HG03571 (cell line): ENCODE measurements around the gene PMPCA.

Experiments
- ATAC-seq: cut with Tn5 transposase; IDR thresholded peaks from one replicate; pipeline ENCODE4 v1.9.1; 2021; ENCODE audit not compliant: unreplicated experiment

PMPCA gene

DNA sequence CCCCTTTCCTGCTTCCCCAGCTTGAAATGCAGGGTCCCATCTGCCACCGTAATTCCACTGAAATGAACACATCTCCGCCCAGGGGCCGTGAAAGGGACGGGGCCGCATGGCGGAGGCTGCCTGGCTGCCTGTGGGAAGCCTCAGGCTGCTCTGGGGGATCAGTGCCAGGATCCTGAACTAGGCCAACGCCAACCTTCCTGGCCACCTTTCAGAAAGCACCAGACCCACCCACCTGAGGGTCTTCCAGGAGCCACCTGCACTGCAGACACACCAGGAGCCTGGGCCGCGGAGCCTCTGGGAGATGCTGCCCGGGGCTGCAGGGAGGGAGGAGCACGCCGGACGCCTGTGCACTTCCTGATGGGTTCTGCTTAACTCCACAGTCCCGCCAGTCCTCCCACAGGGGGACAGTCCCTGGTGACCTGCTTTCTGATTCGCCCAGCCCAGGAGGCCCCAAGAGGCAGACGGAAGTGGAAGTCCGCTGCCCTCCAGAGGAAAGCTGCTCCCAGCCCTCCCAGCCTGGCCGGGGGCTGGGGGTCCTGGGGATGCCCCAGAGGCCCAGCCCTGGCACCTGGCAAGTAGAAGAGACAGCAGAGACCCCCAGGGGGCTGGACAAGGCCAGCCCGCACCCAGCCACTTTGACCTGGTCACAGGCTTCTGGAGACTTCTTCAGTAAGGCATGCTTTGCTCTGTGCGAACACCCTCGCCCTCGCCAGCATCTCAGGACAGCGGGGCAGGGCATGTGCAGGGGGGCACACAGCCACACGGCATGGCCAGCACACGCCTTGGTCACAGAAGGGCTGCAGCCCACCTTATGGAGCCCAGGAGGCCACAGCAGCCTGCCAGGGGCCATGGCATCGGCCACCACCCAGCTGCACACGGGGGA is 36.9 kb upstream of the PMPCA start, which contains the start of gene CARD9:
Gene CARD9, minus strand, starts transcription at position 370 of the 883 bp plus-strand sequence. CDS start 1,591 bp downstream, outside the sequence.
- ATAC-seq: no peak

DNA sequence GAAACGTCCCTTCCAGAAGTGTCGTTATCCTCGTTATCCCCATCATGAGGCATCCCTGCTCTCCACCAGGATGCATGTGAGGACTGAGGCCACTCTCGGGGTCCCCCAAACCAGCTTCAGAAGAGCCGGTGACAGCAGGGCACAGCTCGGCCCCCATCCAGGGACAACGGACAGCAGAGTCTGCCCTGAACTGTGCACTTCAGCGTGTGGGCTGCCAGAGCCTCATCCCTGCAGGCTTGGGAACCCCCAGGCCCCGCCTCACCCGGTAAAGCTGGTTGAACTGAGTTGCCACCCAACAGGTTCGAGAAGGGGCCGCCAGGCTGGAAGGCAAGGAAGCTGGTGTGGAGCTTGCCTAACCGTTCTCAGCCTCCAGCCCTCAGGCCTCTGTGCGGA is 36.3 kb upstream of the PMPCA start:
- ATAC-seq: no peak

DNA sequence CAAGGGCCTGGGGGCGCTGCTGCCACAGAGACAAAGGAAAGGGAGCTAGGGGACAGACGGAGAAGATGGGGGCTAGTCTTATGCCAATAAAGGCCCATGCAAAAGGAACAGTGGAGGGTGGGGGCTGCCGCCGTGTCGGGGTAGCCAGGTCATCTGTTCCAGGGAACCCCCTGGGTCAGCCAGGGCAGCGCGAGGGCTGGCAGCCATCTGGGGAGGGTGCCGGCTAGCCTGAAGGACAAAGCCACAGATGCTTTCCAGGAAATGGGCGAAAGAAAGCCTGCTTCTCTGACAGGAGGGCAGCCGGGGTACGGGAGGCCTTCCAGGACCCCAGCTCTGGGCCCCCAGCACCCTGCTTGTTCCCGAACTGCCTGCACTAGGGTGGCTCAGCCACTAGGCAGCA is 35.4 kb upstream of the PMPCA start:
- ATAC-seq: no peak

DNA sequence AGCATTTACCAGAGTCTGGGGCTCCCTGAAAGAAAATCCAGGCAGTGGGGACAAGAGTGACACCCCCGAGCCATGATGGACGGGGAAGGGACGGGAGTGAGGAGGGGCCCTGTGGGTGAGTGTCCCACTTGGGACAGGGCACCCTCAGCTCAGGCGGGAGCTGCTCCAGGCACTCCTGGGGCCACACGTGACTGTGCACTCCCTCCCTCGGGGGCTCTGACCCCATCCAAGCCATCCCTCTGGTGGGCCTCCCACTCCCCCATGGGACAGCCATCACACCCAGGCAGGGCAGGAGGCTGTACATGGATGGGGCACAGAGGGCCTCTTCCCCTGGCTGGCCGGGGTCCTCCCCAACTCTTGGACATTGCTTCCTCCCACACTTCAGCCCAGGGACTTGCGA is 34.0 kb upstream of the PMPCA start:
- no peak for ATAC-seq

DNA sequence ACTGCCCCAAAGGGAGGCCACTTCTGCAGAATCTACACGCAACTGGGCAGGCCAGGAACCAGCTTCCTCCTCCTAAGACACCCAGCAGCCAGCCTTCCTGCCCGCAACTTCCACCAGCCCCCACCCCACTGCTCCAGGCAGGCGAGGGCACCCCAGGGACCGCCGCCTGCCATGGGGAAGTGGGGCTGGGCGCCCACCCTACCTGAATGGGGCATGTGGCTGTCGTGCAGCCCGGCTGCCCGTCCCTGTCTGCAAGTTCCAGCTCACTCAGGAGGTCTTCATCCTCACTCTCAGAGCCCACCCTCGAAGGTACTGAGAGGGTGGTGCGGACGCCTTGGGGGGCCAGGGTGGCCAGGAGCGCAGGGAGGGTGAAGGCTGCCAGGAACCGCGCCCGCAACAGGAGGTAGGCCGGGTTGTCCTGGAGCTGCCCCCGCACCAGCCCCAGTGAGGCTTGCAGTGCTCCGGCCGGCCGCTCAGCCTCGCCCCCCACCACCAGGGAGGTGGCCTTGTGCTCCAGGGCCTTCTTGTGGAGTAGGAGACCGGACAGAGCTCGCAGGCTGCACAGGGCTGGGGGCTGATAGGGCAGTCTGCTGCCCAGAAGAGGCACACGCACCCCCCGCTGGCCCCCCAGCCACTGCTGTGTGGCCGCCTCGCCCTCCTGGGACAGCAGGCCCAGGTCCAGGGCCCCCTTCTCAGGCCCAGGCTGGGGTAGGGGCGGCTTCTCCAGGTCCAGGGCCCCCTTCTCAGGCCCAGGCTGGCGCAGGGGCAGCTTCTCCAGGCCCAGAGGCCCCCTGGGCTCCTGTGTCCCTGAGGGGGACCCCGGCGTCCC is 32.9 kb upstream of the PMPCA start:
- ATAC-seq: no peak

DNA sequence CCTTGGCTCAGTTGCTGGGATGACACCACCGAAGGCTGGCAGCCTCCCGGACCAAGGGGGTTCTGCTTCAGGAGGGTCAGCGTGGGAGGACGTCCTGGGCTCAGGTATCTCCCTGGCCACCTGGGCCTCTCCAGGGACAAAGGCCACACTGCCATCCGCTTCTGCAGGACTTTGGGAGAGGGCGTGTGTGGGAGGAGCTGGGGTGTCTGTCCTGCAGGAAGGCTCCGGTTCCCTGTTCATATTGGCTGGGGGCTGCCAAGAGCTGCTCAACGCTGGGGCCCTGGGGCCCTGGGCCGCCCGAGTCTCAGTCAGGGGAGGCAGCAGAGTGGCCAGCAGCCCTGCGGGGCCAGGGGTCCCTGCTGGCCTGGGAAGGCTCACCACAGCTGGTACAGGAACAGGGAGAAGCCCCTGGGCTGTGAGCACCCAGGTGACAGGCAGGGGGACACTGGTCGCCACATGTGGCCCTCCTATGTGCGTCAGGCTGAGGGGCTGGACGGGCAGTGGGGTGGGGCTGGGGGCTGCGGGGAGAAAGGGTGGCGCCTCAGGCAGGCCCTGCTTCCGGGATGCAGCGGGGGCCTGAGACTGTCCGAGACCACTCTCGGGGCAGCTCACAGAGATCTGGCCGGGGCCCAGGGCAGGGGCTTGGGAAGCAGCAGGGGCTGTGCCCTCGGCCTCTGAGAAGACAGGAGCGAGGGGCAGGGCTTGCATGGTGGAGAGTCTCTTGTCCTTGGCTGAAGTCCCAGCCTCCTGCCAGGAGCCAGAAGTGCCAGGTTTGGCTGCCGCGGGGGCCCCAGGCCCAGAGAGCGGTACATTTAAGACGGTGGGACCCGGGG is 32.1 kb upstream of the PMPCA start:
- no peak for ATAC-seq

DNA sequence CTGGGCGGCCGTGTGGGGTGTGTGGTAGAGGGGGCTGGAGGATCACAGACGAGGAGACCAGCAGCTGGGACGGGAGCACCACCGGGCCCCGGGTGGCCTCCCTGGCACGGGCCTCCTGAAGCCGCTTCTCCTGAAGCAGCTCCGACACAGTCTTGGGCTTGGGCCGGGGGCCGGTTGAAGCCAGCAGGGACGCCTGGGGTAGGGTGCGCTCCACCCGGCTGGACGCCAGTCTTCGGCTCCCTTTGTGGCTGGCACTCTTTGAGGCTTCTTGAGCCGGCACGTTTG is 31.5 kb upstream of the PMPCA start:
- no peak for ATAC-seq

DNA sequence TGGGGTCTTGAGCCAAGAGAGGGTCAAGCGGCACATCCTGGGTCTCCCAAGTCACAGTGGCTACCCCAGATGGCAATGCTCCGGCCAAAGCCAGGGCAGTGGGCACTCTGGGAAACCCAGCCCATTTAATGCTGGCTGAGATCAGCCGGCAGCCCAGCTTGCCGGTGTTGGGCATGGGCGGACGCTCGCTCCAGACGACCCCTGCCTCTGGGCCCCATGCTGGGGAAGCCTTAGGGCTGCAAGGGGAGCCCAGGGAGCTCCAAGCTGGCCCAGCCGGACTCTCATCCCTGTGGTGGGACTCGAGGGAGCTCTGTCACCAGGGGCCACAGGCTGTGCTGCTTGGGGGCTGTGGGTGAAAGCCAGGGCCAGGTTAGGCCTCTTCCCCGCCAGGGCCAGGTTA is 31.1 kb upstream of the PMPCA start:
- ATAC-seq: no peak

DNA sequence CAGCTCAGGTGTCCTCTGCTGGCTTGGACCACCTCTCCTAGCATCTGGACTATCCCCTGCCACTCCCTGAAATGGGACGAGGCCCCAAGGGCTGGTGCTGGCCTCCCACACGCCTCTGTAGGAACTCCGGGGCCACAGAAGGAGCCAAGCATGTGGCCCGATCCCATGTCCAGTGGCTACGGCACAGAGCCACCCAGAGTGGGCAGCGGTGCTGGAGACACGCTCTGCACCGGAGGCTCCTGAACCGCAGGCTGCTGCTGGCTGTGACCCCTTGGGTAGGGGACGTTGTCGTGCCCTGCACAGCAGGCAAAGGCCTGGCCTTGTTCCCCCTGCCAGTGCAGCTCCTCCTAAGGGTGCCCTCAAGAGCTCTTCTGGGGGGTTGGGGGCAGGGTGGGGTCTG is 30.6 kb upstream of the PMPCA start:
- ATAC-seq: no peak

DNA sequence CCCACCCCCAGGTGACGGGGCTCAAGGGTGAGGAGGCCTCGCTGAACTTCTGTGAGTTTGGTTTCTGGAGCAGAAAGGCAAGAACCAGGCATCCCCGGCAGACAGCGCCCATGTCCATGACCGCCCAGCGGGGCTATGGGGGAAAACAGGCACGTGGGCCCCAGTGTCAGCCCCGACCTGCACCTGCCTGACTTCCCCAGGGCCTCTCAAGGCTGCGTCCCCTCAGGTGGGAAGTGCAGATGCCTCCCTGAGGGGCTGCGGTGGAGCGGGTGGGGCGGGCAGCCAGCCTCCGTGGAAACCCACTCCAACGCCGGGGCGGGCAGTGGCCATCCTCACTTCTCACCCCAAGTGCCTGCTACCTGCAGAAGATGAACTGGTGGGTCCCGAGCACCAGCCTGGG is 30.1 kb upstream of the PMPCA start:
- no peak for ATAC-seq

DNA sequence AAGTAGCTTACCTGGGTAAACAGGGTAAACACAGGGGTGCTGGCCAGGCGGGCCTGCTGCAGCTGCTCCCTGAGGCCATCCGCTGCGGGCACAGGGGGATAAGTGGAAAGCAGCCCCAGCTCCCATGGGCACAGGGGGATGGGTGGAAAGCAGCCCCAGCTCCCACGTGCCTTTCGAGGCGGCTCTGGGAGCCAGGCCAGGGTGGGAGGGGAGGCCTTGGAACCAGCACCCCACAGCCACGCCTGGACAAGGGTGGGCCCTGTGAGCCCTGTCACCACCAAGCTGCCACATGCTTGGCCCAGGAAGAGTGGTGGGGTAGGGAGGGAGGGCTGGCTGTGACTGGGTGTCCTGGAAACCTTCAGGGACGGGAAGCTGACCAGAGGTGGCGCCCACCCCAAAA is 29.1 kb upstream of the PMPCA start:
- ATAC-seq: no peak

DNA sequence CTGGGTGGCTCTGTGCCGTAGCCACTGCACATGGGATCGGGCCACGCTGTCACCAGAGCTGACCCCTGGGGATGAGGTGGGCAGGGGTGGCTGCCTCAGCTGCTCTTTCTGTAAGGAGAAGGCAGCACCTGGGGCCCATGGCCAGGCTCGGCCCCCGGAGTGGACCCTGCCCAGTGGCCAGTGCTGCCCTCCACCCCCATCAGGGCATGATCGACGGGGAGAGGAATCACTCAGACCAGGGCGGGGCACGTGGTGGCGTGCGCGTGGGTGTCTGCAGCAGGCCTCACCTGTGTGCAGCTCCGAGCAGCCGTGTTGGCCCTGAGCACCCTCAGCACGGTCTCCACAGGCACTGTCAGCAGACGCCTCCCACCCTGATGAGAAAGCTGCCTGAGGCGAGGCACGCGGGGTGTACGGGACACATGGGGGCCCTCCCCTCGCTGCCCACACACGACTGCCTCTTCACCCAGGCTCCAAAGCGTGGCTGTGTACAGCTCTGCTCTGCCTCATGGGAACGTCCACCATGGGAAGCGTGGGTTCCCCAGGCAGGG is 28.4 kb upstream of the PMPCA start:
- ATAC-seq: no peak

DNA sequence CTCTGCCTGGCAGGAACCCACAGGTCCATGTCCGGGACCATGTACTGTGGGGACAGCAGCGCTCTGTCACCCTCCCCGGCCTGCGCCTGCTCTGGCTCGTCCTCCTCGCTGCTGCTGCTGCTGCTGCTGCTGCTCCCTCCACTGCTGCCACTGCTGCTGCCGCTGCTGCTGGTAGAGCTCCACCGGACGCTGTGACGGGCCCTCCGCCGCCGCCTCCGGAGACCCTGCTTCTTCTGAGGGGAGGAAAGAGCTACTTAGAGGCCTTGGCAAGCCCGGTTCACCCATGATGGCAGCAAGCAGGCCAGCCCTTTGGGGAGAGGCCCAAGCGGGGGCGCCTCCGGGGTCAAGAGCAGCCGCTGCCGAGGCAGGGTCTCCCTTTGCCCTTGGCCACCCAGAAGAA is 27.0 kb upstream of the PMPCA start:
- no peak for ATAC-seq

DNA sequence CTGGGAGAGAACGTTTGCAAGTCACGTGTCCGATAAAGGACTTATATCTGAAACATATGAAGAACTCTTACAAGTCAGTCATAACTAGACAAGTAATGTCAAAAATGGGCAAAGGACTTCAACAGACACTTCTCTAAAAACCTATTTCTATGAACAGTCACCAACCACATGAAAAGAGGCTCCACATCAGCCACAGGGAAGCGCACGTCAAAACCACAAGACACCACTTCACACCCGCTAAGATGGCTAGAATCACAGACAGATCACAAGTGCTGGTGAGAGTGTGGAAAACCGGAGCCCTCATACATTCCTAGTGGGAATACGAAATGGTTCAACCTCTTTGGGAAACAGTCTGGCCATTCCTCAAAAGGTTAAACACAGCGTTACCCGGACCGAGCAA is 25.4 kb upstream of the PMPCA start:
- ATAC-seq: no peak

DNA sequence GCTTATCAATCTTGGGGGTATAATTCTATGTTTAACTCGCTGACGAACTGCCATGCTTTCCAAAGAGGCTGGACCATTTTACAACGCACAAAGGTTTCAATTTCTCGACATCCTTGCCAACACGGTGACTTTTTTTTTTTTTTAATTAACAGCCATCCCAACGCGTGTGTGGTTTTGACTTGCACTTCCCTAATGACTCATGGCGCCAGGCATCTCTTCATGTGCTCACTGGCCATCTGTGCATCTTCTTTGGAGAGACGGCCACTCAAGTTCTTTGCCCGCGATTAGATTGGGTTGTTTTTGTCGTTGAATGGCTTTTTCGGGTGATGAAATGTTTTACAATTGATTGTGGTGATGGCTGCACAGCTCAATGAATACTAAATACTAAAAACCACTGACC is 24.4 kb upstream of the PMPCA start:
- ATAC-seq: no peak

DNA sequence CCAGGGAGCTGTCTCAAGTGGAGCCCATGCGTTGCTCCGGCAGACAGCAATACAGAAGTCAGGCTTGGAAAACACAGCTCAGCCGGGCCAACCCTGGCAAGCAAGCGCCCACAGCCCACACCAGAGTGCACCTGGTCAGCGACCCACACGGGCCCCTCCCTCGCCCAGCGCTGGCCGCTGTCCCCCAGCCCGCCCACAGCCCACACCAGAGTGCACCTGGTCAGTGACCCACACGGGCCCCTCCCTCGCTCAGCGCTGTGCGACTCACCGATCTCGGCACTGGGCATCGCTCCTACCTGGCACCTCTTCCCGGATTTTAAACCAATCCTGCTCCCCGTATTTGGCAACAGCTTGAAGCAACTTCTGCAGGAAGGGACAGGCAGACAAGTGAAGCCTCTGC is 23.2 kb upstream of the PMPCA start:
- ATAC-seq: no peak

DNA sequence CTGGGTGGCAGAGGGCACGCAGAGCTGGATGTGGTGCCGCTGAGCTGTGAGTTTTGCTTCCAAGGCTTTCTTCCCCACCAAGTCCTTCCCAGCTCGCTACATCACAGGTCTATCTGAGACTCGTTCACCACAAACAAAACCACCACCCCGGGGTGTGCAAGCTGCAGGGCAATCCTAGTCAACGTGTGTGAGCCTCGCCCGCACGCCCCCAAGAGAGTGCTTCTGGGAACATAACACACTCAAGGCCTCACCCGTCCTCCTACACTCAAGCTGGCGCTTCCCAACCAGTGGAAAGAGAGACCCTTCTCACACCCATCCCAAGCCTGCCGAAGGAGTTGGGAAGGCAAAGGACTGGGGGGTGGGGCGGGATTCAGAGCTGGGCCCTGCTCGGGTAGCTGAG is 21.1 kb upstream of the PMPCA start:
- ATAC-seq: no peak

DNA sequence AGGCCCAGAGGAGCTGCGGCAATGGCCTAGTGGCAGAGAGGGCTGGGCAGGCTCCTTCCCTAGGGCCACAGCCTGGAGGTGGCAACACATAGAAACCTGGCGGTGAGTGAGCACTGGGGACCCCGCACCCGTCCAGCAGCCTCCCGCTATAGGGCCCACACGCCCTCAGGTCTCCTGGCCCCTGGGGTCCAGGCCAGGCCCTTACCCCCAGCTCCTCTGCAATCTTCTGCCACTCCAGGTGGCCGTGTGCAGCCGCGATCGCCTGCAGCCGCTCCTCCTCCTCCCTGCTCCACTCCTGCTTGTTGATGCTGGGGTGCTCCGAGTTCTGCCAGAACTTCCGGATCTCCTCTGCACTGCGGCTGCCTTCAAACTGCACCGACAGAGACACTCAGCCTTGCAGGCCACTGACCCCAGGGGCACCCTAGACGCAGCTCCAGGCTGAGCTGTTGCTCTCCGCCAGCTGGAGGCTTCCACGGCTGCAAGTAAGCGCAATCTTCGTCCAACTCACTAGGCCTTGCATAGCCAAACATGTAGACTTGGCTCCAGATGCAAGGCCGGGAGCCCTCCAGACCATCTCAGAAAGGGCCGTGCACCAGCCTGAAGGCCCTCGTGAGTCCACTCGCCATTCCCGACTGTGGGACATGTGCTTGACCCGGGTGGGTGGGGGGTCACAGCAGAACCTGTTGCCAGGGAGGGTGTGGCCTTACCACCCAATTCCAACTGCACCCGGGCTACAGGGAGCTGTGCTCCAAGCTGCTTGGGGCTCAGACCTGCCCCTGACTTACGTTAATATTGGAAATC is 18.5 kb upstream of the PMPCA start:
- no peak for ATAC-seq

DNA sequence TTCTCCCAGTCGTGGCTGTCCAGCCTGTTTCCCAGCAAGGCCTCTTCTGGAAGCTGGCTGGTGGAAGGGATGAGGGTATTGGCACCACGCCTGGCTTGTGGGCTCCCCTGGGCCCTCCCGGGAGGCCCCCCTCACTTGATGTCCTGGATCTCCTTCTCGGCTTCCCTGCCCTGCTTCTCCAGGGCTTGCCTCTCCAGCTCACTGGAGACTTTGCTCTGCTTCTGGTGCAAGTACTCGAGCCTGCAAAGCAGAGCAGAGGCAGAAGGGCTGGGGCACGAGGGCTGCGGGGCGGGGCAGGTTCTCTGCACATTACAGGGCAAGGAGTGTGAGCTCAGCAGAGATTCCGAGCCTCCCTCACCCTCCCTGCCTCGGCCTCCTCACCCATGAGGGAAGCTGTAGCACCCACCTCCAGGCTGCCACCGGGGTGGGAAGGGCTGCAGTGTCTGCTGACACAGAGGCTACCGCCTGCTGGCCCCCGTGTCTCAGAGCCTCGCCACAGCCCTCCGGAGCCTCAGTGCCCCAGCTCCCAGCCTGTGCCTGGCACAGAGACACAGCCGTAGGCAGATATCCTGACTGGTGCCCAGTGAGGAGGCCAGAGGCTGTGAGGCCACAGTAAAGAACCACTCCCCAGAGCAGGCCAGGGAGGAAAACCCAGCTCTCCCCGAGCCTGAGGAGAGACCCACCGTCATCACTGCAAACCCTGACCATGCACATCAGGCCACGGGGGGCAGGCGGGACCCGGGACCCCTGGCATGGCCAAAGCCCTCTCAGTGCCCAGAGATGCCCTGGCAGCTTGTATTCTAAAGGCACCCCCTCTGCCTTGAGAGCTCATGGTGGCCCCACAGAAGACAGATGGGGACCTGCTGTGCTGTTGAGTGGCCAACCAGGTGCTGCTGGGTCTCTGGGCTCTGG is 17.7 kb upstream of the PMPCA start:
- no peak for ATAC-seq
